HG03442 (cell line): ENCODE measurements around the gene P3H2.
A peak's percentile ranks its signal among the peaks of the same experiment; 100 is the strongest.

Experiments used
- ATAC-seq: cut with Tn5 transposase; IDR thresholded peaks from one replicate; pipeline ENCODE4 v1.9.1; 2021; ENCODE audit warnings: mild to moderate bottlenecking, moderate library complexity; ENCODE audit not compliant: unreplicated experiment

P3H2 gene

GRCh38 chr3:190058521-190059241, 62.0 kb downstream of the P3H2 start:
- ATAC-seq: no peak

- ATAC-seq: no peak
Observed at GRCh38 chr3:190056742-190057141, 64.0 kb downstream of the P3H2 start.

DNA sequence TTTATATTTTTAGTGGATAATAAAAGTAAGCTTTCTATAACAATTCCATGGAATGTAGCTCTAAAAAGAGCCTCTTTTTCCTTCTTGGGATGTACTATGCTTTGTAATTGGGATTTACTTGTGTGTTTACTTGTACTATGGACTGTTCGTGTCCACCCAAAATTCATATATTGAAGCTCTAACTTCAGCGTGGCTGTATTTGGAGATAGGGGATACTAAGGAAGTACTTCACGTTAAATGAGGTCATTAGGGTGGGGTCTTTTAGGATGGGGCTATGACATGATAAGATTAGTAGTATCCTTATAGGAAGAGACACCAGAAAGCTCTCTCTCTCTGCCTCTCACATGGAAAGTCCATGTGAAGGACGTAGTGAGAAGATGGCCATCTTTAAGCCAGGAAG, 64.9 kb downstream of the P3H2 start:
- ATAC-seq: no peak

GRCh38 chr3:190053919-190054672, 66.6 kb downstream of the P3H2 start:
- no peak for ATAC-seq

DNA sequence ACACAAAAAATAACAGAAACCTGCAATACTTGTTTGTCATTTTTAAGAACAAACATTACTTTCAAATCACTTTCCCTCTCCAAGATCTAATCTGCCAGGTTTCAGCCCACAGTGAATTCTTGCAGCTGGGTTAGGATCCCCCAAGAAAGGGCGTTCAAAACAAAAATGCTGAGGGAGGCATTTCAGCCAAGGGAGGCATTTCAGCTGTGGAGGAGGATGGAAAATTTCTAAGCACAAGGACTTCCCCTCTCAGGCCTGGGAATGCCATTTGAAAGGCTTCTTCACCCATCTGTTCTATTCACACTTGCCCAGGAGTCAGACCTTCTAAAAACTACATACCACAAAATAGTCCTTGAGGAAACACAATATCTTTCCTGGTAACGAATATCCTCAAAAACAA, 69.1 kb downstream of the P3H2 start:
- no peak for ATAC-seq

GRCh38 chr3:190048932-190049441, 71.7 kb downstream of the P3H2 start:
- no peak for ATAC-seq

- no peak for ATAC-seq
Observed at GRCh38 chr3:190044974-190045373, 75.7 kb downstream of the P3H2 start.

DNA sequence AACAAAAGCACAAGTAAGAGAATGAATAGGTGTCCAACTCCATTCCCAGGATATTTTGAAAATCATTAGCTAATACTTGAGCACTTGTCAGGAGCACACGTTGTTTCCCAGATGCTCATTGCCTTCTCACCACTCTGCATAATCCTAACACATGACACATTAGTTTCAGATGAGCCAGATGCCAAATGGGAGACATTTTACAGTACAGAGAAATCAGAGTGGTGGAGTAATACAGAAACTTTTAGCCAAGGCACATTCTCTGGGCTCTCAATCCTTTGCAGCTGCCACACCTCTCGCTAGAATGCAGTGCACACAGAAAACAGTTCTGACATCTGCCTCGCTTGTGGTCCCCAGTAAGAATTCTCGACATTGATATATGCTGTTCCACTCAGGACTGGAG, 76.6 kb downstream of the P3H2 start:
- no peak for ATAC-seq

GRCh38 chr3:190043741-190044140, 77.0 kb downstream of the P3H2 start:
- no peak for ATAC-seq

DNA sequence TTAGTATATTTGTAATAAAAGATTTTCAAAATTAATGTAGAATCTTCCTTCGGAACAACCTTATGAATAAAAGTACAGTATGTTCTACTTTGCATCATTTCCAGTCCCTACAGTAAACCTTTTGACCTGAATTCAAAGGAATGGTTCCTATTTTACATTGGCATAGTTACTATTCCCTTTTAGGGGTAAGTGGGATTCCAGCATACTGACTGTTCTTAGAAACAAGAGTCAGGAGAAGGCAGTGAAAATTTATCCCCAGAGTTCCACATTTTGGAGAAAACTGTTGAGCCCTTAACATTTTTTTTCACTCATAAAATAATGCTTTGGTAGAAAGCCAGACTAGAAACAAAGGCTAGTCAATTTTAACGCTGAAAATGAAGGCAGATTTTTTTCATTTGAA, 78.1 kb downstream of the P3H2 start:
- ATAC-seq: no peak

DNA sequence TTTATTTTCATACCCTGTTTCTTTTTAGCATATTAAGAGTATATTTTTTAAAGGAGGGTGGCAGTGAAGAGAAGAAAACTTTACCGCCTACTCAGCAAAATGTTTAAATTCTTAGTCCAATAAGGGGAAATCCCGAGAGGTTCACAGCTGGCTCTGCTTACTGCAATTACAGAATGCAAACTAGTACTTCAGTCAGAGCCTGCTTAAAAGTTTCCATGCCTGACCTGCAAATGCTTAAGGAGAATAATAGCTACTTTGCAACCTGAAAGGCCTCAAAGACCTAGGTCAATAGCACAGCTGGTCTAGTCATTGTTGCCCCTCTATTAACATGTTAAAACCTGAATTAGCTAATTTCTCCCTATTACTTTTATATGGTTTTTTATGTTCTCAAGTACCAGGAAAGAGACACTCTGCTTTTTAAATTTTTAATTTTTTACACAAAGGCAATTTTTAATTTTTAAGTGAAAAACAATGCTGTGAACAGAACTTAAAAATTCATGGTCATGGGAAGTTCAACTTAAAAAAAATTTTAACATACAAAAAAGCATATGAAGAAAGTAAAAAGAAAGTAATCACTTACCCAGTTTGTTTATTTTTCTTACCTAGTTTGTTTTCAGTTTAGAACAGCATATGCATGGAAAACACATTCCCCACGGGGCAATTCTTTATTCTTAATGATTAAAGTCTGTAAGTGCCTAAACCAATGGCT, 79.2 kb downstream of the P3H2 start:
- ATAC-seq: peak; percentile 74

DNA sequence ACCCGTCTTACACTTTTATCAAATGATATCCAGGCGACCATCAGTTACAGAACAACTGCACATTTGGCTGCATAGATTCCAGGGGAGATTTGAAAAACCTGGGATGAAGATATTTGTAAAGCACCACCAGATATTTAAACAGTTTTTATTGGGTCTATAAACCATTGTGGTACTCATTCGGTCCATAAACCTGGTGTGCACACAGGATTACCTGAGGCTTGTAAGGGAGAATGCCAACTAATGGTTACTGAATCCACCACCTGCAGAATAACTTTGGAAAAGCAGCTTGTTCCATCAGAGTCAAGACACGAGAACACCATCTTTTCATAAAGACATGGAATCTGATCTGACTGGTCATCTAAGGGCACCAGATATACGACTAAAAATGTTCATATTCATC, 80.6 kb downstream of the P3H2 start:
- no peak for ATAC-seq

DNA sequence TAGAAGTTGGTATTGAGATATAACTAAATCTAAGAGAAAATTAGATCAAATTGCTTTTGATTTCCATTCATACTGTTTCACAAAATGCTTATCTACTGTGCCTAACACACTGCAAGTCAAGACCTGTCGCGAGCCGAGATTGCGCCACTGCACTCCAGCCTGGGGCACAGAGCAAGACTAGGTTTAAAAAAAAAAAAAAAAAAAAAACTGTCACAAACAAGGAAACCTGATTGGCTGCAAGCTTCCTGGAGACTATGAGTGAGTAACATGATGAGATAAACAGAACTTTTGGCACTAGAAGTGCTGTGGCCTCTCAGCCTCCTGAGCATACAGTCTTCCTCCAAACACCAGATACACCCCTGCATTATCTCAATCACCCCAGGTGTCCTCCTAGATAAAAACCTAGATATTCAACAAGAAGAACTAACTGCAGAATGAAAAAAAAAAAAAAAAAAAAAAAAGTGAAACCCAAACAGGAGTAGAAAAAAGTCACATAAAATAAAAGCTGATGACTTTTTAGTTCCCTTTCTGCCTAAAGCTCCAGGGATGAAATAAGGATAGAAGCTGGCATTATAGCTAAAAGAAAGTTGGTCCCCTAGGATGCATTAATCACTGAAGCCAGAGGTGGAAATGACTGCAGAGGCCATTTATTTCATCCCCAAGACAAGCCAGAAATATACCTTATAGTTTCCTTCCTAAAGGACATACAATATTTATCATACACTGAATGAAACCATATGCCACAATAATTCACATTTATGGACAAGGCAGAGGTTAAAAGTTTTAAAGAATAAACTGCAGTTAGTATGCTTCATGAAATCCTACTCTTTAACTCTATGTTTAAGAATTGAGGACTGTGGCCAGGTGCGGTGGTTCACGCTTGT, 82.4 kb downstream of the P3H2 start:
- ATAC-seq: no peak

DNA sequence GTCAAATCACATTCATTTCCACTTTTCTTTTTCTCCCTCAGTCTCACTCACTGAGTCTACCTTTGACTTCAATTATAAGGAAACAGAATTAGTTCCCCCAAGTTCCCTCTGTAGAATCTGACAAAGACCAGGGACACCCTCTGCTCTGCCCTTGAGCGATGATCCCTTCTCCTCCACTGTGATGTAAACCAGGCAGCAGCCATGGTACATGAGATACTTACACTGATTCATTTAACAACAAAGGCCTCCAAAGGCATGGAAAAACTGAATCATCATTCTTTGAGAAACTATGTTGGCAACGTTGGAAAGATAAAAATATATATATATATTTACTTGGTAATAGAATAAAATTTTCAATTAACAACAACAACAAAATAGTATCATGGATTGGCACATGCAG, 84.1 kb downstream of the P3H2 start:
- no peak for ATAC-seq

GRCh38 chr3:190034446-190034845, 86.3 kb downstream of the P3H2 start:
- ATAC-seq: no peak

- no peak for ATAC-seq
Observed at GRCh38 chr3:190032923-190033322, 87.8 kb downstream of the P3H2 start.

DNA sequence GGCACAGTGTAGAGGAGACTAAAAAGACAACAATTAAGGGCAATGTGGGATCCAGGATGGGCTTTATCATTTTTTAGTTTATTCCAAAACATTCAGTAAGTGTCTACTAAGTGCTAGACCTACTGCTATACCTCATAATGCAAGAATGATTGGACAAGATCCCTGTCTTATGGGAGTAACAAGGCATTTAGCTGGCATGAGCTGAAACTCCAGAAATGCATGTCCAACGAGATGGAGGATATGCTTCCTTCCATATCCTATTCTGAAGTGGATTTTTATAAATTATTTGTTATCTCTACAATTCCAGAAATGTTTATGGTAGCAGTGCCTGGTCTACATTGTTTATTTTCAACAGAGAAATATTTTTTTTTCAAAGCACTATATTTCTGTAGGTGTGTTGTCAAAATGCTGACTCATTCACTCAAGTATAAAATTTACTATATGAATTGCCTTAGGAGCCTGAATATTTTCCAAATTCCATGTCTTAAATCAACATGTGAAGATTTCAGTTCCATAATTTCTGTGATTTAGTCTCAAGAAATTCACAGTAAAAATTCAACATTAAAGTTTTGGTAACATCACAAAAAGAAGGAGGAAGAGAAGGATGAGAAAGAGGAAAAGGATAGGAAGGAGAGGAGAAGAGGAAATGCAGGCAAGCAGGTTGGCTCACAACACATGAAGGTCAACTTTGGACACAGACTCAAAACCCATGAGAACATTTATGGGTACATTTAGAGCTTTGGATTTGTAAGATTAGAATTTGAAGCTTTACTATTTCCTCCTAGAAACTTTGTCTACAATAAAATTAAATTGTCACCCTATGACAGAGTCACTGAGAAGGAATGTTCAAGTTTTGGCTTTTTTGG, 88.6 kb downstream of the P3H2 start:
- no peak for ATAC-seq

DNA sequence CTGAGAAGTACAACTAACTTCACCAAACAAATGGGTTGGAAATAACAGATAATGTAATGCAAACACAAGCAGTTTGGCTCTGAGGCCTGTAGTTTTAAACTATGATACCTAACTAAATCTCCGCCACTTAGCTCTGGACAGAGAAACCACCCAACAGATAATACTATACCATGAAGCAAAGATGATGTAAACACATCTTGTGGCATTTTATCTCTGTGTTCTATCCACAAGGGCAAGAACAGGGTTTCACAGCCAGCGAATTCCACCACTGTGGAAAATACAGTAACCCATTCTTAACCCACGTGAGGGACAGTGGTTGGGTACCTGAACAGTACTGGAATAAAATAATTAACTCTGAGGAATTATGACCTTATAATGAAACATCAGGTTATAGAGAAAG, 93.6 kb downstream of the P3H2 start:
- no peak for ATAC-seq

GRCh38 chr3:190026154-190026553, 94.5 kb downstream of the P3H2 start:
- no peak for ATAC-seq

DNA sequence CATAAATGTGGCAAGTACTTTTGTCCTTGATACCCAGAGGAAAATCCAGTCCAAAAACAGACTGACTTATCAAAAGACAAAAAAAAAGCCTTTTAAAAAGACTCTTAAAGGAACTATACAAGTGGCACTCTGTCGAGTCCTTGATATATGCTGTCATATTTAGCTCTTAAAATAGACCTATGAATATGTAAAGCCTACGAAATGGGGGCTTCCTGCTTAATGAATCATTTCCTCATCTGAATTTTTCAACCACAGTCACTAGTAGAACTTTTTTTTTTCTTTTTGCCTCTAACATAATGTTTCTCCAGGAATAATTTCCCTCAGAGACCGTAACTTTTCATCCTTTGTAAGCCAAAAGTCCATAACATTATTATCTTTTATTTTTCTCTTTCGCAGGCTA, 95.8 kb downstream of the P3H2 start:
- ATAC-seq: no peak
